ENCODE measurements around the gene MACROD2. TPM values are rescaled to one million over a fixed set of nuclear protein-coding genes. Genes with fewer than 3 reads are reported as not detected.

MACROD2 gene
- total RNA-seq, 1 experiment from 2014 or later: 3.7 TPM

DNA sequence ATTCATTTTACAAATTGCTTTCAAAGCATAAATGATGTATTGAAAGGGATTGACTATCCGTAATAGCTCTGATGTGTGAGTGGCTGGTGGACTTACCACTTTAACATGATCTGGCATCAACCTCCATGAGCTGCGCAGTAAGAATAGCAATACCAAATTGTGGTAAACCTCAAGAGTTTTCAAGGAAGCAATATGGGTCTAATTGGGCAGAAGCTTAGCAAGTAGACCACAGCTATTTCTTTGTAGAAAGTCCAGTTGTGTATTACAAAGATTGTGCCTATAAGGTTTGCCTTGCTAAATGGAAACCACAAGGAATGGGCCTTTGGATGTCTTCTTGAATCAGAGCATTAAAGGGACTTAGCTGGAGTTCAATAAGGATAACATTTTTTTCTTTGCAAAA, 1841.3 kb downstream of the MACROD2 start:
- no peak for DNase-seq (ENCODE audit: low read depth, low spot score)
- H4K20me1 ChIP-seq (ENCODE audit: insufficient read depth): no peaks in the 10 kb centered on the region
- no peak overlapping the region for H3K4me2 ChIP-seq (ENCODE audit: low read length)
- no peaks in the 10 kb centered on the region for H3K79me2 ChIP-seq (ENCODE audit: insufficient read depth, low read length)
- no peaks in the 10 kb centered on the region for H3K36me3 ChIP-seq (ENCODE audit: control insufficient read depth in 1 of 2, insufficient read depth in 2 of 2, low read length in 2 of 2)
- H3K9me3 ChIP-seq (ENCODE audit: control insufficient read depth in 1 of 2, insufficient read depth in 1 of 2, low read depth in 1 of 2, low read length in 2 of 2): peaks cover 7 to 26% of the 10 kb centered on the region in 2 experiments; a peak in 2 of 4 replicates
- BruUV-seq (replicated peaks): no TSS peak
- RAD21 ChIA-PET (ENCODE audit: low non-redundant PET in 1 of 2, low total read pairs in 2 of 2, uncharacterized antibody in 2 of 2, unreplicated experiment in 2 of 2): no interaction called here
- CTCF ChIA-PET: no interaction called here
- POLR2A ChIA-PET: interaction anchor here (1.0 kb wide), 1 partner anchor 1096 kb away, joined by 3 read pairs; no protein-coding TSS in a partner anchor
- H3K27me3 ChIP-seq (ENCODE audit: insufficient read depth, low read length): no peaks in the 10 kb centered on the region
- H3K27ac ChIP-seq (ENCODE audit: low read depth, low read length): no peak overlapping the region
- H3K9ac ChIP-seq (ENCODE audit: low read length): no peak overlapping the region
- intact Hi-C loops (cut with micrococcal nuclease): no loop called here
- TF ChIP-seq POLR2AphosphoS5 (IDR thresholded peaks at IDR 0.05; ENCODE audit: low read depth, low read length): no peak
- no peak for TF ChIP-seq ZNF274 (IDR thresholded peaks at IDR 0.05; ENCODE audit: low read depth, low read length)
- TF ChIP-seq SIN3A (IDR thresholded peaks at IDR 0.05; ENCODE audit: low read depth): no peak
- TF ChIP-seq, protein P1, sequence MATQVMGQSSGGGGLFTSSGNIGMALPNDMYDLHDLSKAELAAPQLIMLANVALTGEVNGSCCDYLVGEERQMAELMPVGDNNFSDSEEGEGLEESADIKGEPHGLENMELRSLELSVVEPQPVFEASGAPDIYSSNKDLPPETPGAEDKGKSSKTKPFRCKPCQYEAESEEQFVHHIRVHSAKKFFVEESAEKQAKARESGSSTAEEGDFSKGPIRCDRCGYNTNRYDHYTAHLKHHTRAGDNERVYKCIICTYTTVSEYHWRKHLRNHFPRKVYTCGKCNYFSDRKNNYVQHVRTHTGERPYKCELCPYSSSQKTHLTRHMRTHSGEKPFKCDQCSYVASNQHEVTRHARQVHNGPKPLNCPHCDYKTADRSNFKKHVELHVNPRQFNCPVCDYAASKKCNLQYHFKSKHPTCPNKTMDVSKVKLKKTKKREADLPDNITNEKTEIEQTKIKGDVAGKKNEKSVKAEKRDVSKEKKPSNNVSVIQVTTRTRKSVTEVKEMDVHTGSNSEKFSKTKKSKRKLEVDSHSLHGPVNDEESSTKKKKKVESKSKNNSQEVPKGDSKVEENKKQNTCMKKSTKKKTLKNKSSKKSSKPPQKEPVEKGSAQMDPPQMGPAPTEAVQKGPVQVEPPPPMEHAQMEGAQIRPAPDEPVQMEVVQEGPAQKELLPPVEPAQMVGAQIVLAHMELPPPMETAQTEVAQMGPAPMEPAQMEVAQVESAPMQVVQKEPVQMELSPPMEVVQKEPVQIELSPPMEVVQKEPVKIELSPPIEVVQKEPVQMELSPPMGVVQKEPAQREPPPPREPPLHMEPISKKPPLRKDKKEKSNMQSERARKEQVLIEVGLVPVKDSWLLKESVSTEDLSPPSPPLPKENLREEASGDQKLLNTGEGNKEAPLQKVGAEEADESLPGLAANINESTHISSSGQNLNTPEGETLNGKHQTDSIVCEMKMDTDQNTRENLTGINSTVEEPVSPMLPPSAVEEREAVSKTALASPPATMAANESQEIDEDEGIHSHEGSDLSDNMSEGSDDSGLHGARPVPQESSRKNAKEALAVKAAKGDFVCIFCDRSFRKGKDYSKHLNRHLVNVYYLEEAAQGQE (IDR thresholded peaks at IDR 0.05; ENCODE audit: low read depth): no peak
- no peak for TF ChIP-seq CBX3 (IDR thresholded peaks at IDR 0.05; ENCODE audit: low read depth)
- TF ChIP-seq, protein P2, sequence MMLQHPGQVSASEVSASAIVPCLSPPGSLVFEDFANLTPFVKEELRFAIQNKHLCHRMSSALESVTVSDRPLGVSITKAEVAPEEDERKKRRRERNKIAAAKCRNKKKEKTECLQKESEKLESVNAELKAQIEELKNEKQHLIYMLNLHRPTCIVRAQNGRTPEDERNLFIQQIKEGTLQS (IDR thresholded peaks at IDR 0.05): no peak
- TF ChIP-seq CEBPB (IDR thresholded peaks at IDR 0.05; ENCODE audit: low read depth): no peak
- no peak for TF ChIP-seq ELF1 (IDR thresholded peaks at IDR 0.05; ENCODE audit: borderline replicate concordance, low read depth)
- TF ChIP-seq YY1 (IDR thresholded peaks at IDR 0.05; ENCODE audit: extremely low read depth, insufficient replicate concordance, low read depth, low read length): no peak
- TF ChIP-seq, protein P3, sequence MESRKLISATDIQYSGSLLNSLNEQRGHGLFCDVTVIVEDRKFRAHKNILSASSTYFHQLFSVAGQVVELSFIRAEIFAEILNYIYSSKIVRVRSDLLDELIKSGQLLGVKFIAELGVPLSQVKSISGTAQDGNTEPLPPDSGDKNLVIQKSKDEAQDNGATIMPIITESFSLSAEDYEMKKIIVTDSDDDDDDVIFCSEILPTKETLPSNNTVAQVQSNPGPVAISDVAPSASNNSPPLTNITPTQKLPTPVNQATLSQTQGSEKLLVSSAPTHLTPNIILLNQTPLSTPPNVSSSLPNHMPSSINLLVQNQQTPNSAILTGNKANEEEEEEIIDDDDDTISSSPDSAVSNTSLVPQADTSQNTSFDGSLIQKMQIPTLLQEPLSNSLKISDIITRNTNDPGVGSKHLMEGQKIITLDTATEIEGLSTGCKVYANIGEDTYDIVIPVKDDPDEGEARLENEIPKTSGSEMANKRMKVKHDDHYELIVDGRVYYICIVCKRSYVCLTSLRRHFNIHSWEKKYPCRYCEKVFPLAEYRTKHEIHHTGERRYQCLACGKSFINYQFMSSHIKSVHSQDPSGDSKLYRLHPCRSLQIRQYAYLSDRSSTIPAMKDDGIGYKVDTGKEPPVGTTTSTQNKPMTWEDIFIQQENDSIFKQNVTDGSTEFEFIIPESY (IDR thresholded peaks at IDR 0.05; ENCODE audit: extremely low read depth, insufficient replicate concordance, low read length): no peak
- TF ChIP-seq, protein P4, sequence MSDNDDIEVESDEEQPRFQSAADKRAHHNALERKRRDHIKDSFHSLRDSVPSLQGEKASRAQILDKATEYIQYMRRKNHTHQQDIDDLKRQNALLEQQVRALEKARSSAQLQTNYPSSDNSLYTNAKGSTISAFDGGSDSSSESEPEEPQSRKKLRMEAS (IDR thresholded peaks at IDR 0.05): no peak
- TF ChIP-seq SP1 (IDR thresholded peaks at IDR 0.05; ENCODE audit: low read depth): no peak
- H3K4me3 ChIP-seq (replicated peaks in 1 of 2; ENCODE audit: low read depth in 1 of 2, low read length in 2 of 2): no peak overlapping the region
- H3K9me2 ChIP-seq (ENCODE audit: insufficient read depth): no peaks in the 10 kb centered on the region
- no peaks in the 10 kb centered on the region for H3K4me1 ChIP-seq (ENCODE audit: control insufficient read depth in 1 of 2, insufficient read depth in 2 of 2, low read length in 2 of 2)
- H2AFZ ChIP-seq (ENCODE audit: low read depth, low read length, poor library complexity, severe bottlenecking): no peak overlapping the region
- no peak for ATAC-seq

Measured in HCT116 (cell line).